SK-N-SH treated with all-trans-retinoic acid at 6 μM for 48 hours (cell line): ENCODE results near the gene NCAM1.

ENCODE experiments used
- CREB5 ChIP-seq: fragments of 250-450 bp; sonication (Bioruptor Pico); IDR thresholded peaks from 2 replicates; pipeline ENCODE4 v1.5.1; 2020; ENCODE audit warnings: low read depth, mild to moderate bottlenecking, moderate library complexity
- SNAI2 ChIP-seq: fragments of 250-450 bp; sonication (Bioruptor Pico); IDR thresholded peaks from 2 replicates; pipeline ENCODE4 v1.5.0; 2020; ENCODE audit warnings: mild to moderate bottlenecking, moderate library complexity

- TF ChIP-seq CREB5 (CRISPR knock-in tag) (no peak), SNAI2 (CRISPR knock-in tag) (no peak)
Measured at GRCh38 chr11:113065330-113065729, 104.1 kb downstream of the NCAM1 start.
